ENCODE results near the gene C3orf22.

C3orf22 gene

GRCh38 chr3:126511291-126511690 lies 47.4 kb downstream of the C3orf22 start:
- no peak for DNase-seq

GRCh38 chr3:126510308-126510910 lies 48.3 kb downstream of the C3orf22 start:
- no peak for DNase-seq

- no peak for DNase-seq
Measured at GRCh38 chr3:126509597-126510307, 49.0 kb downstream of the C3orf22 start.

- DNase-seq, result no peak
Measured at GRCh38 chr3:126508564-126508964, 50.2 kb downstream of the C3orf22 start.

DNA sequence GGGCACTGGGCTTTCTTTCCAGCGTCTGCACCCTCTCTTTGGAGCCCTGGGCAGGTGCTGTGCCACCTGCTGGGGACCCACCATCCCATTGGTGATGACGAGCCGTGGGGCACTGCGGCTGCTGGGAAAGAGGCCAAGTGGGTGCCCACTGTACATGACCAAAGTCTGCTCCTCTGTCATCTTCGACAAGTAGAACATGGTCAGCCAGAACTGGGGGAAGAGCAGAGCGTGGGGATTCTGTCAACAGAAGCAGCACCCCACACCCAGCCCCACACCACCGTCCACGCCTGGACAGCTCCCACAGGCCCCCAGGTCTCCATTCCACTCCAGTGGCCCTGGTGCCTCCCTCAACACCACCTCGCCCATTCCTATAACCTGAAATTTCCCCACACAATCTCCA lies 50.8 kb downstream of the C3orf22 start:
- no peak for DNase-seq

DNA sequence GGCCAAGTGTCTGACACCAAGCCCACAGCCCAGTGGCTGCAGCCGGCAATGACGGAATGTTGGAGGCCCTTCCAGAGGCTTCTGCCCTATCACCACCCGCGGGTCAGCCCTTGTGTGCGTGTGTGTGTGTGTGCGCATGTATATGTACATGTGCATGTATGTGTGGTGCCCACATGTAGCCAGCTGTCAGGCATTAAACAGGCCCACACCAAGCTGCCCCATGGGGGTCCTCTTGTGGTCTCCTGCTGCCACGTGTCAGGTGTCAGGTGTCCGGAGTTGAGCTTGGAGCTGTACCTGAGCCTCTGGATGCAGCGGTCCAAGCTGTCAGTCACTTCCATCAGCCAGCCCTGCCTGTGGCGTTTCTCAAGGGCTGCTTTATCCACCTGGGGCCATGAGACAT lies 55.0 kb downstream of the C3orf22 start:
- no peak for DNase-seq

DNA sequence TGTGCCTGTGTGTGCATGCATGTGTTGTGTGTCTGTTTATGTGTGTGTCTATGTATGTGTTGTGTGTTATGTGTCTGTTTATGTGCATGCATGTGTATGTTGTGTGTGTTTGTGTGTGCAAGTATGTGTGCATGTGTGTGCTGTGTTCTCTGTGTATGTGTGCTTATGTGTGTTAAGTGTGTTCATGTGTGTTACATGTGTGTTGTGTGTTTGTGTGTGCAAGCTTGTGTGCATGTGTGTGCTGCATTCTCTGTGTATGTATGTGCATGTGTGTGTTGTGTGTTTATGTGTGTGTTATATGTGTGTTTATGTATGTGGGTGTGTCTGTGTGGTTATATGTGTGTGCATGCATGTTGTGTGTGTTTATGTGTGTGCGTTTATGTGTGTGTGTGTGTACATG lies 56.1 kb downstream of the C3orf22 start:
- DNase-seq, result no peak

- DNase-seq, result no peak
Measured at GRCh38 chr3:126501736-126502135, 57.0 kb downstream of the C3orf22 start.

GRCh38 chr3:126501054-126501453 lies 57.7 kb downstream of the C3orf22 start:
- DNase-seq, result no peak

DNA sequence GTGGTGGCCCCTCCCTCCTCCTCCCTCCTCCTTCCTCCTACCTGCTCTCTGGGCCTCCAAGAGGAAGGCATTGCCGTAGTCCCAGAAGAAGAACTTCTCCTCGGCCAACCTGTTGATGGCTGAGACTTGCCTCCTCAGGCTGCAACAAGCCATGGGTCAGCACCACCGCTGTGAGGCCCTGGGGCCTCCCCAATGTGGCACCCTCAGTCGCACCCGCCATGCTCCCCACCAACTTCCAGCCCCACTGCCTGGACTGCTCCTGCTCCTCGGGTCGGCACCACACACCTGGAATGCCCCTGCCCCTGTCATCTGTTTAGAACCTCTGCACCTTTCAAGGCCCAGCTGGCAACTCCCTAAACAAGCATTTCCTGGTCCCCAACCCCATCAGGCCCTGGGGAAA lies 58.7 kb downstream of the C3orf22 start:
- no peak for DNase-seq
